H1 (cell line): Measurements from ENCODE around the gene PNPLA8.

Source experiments
- ATF2 ChIP-seq: IDR thresholded peaks from 2 replicates; pipeline ENCODE4 v1.6.1; 2012; ENCODE audit warnings: low read length, inconsistent platforms
- BRCA1 ChIP-seq: IDR thresholded peaks from 2 replicates; pipeline ENCODE4 v1.6.1; 2012; ENCODE audit warnings: low read depth, low read length, improper control_type of control experiment
- CEBPB ChIP-seq: IDR thresholded peaks from 2 replicates; pipeline ENCODE4 v1.6.1; 2012; ENCODE audit warnings: low read depth, low read length
- CTCF ChIP-seq, 3 experiments: IDR thresholded peaks; 1 replicate in 2 of 3; 2 replicates in 1 of 3; pipeline versions ENCODE4 v1.5.1 to v1.6.1; 2011; ENCODE audit warnings: low read length in 3 of 3, mild to moderate bottlenecking in 3 of 3, inconsistent platforms in 2 of 3, low read depth in 1 of 3, moderate library complexity in 1 of 3; ENCODE audit not compliant: insufficient read depth in 1 of 3; ENCODE audit errors: control extremely low read depth in 1 of 3
- EP300 ChIP-seq, 2 experiments: IDR thresholded peaks; 1 replicate in 1 of 2; 2 replicates in 1 of 2; pipeline ENCODE4 v1.6.1; 2011 to 2012; ENCODE audit warnings: low read depth in 2 of 2, low read length in 2 of 2, mild to moderate bottlenecking in 2 of 2, borderline replicate concordance in 1 of 2, inconsistent platforms in 1 of 2, moderate library complexity in 1 of 2
- EZH2 ChIP-seq: fragments of 200-600 bp; sonication (generic); IDR thresholded peaks from 2 replicates; pipeline ENCODE4 v1.7.1; 2012; ENCODE audit warnings: low read depth, mild to moderate bottlenecking, moderate library complexity, low read length, inconsistent platforms; ENCODE audit not compliant: severe bottlenecking
- GABPA ChIP-seq: IDR thresholded peaks from 2 replicates; pipeline ENCODE4 v1.6.1; 2011; ENCODE audit warnings: mild to moderate bottlenecking, low read length, moderate library complexity, borderline replicate concordance; ENCODE audit not compliant: insufficient read depth
- MAX ChIP-seq: IDR thresholded peaks from 2 replicates; pipeline ENCODE4 v1.6.1; 2012; ENCODE audit warnings: inconsistent platforms
- NRF1 ChIP-seq: IDR thresholded peaks from 2 replicates; pipeline ENCODE4 v1.6.1; 2011; ENCODE audit warnings: mild to moderate bottlenecking, low read depth, low read length, improper control_type of control experiment
- POLR2A ChIP-seq, 2 experiments: IDR thresholded peaks; 1 replicate in 1 of 2; 2 replicates in 1 of 2; pipeline ENCODE4 v1.6.1; 2011; ENCODE audit warnings: low read depth in 2 of 2, low read length in 2 of 2, mild to moderate bottlenecking in 2 of 2; ENCODE audit errors: control extremely low read depth in 1 of 2
- POLR2AphosphoS5 ChIP-seq: IDR thresholded peaks from 2 replicates; pipeline ENCODE4 v1.6.1; 2011; ENCODE audit warnings: low read depth, low read length
- RFX5 ChIP-seq: IDR thresholded peaks from 2 replicates; pipeline ENCODE4 v1.6.1; 2011; ENCODE audit warnings: low read depth, low read length, improper control_type of control experiment, borderline replicate concordance
- RXRA ChIP-seq: IDR thresholded peaks from 2 replicates; pipeline ENCODE4 v1.6.1; 2011; ENCODE audit warnings: low read depth, mild to moderate bottlenecking, low read length, moderate library complexity; ENCODE audit not compliant: insufficient read depth

GRCh38 chr7:108479118-108479517 is 46.8 kb downstream of the PNPLA8 start:
- TF ChIP-seq POLR2A (IDR thresholded peaks at IDR 0.05; ENCODE audit: control extremely low read depth in 1 of 2, low read depth in 2 of 2, low read length in 2 of 2) (no peak), EZH2 (no peak), MAX (no peak), CTCF (IDR thresholded peaks at IDR 0.05; ENCODE audit: control extremely low read depth in 1 of 3, insufficient read depth in 1 of 3, low read depth in 1 of 3, low read length in 3 of 3) (no peak), ATF2 (no peak), RXRA (no peak), GABPA (no peak), RFX5 (no peak), POLR2AphosphoS5 (no peak), CEBPB (no peak), NRF1 (no peak), BRCA1 (no peak), EP300 (IDR thresholded peaks at IDR 0.05; ENCODE audit: borderline replicate concordance in 1 of 2, low read depth in 2 of 2, low read length in 2 of 2) (no peak)
